ENCODE measurements around the gene OGG1. TPM values are rescaled to one million over a fixed set of nuclear protein-coding genes. Genes with fewer than 3 reads are reported as not detected.

The OGG1 gene
- total RNA-seq, 1 donor from 2014 or later = 14.4 TPM

Other genes with a start within 250 kb of the OGG1 start
- not detected for gene LHFPL4, start 196.1 kb upstream of the OGG1 start, total RNA-seq
- gene MTMR14, start 100.4 kb upstream of the OGG1 start, total RNA-seq = 32.5 TPM
- not detected for gene CPNE9, start 46.1 kb upstream of the OGG1 start, total RNA-seq
- 18.7 TPM for gene BRPF1, start 18.2 kb upstream of the OGG1 start, total RNA-seq
- 98.6 TPM for gene CAMK1, start 20.0 kb downstream of the OGG1 start, total RNA-seq
- gene TADA3, start 42.5 kb downstream of the OGG1 start, total RNA-seq = 40.4 TPM
- gene ARPC4, start 43.1 kb downstream of the OGG1 start, total RNA-seq = 151 TPM
- gene TTLL3, start 60.3 kb downstream of the OGG1 start, total RNA-seq = 31.0 TPM
- 25.6 TPM for gene RPUSD3, start 94.1 kb downstream of the OGG1 start, total RNA-seq
- 880 TPM for gene CIDEC, start 130.3 kb downstream of the OGG1 start, total RNA-seq
- 49.8 TPM for gene JAGN1, start 140.7 kb downstream of the OGG1 start, total RNA-seq
- 20.2 TPM for gene IL17RE, start 152.9 kb downstream of the OGG1 start, total RNA-seq
- gene IL17RC, start 167.1 kb downstream of the OGG1 start, total RNA-seq = 28.8 TPM
- 24.8 TPM for gene CRELD1, start 183.9 kb downstream of the OGG1 start, total RNA-seq
- 1.6 TPM for gene PRRT3, start 202.5 kb downstream of the OGG1 start, total RNA-seq
- 143 TPM for gene EMC3, start 236.9 kb downstream of the OGG1 start, total RNA-seq